K562 (cell line): ENCODE data around the gene ARHGAP33. TPM values are rescaled to one million over a fixed set of nuclear protein-coding genes. Genes with fewer than 3 reads are reported as not detected.

Experiments used
- ATAC-seq: fragments of 200-7000 bp; cut with Tn5 transposase; 3 replicates; pipeline ENCODE4 v1.9.1; 2020; ENCODE audit warnings: moderate library complexity
- BruUV-seq: library from RNA; stranded (reverse); fragments of 400-500 nt; replicated peaks from 2 replicates; lab custom pipeline; 2021; lab: Mats Ljungman, UMichigan
- CTCF ChIA-PET: fragments of 300-600 bp; formaldehyde crosslinking; extraction: SDS; loops from one replicate; lab custom pipeline; 2021; ENCODE audit warnings: low intra/inter-chr PET ratio; lab: Yijun Ruan, JAX
- POLR2A ChIA-PET: fragments of 300-600, 350-650 bp; sonication (Branson Sonifier 250); formaldehyde crosslinking; extraction: SDS; loops from one replicate; lab custom pipeline; 2021; ENCODE audit warnings: antibody characterized with exemption, inconsistent platforms; lab: Yijun Ruan, JAX
- DNase-seq, 4 experiments: peaks; one replicate each; pipeline versions ENCODE4 v3.0.0 to v3.0.0-alpha.2; 2011 to 2018; ENCODE audit warnings: low spot score in 3 of 4, mixed read lengths in 3 of 4; ENCODE audit errors: extremely low read depth in 1 of 4
- FAIRE-seq: peaks from 2 replicates; lab custom pipeline; 2011; peaks lifted over from hg19 to GRCh38; lab: Jason Lieb, UNC
- H2AFZ ChIP-seq: 2 replicates; pipeline ENCODE4 v1.6.0; 2011; ENCODE audit warnings: low read depth, low read length, control low read depth, inconsistent platforms
- H3K27ac ChIP-seq: fragments of 200-600 bp; 3 replicates; pipeline ENCODE4 v1.8.0; 2011; ENCODE audit warnings: low read depth, mild to moderate bottlenecking, control low read depth, inconsistent platforms, low read length, moderate library complexity, mixed read lengths; ENCODE audit errors: extremely low read depth
- H3K27me3 ChIP-seq, 2 experiments: fragments of 300-600 bp in 1 of 2; 2 replicates in 1 of 2; 3 replicates in 1 of 2; pipeline versions ENCODE4 v1.6.0 to v1.8.0; 2011; ENCODE audit warnings: inconsistent platforms in 2 of 2, low read length in 2 of 2, mild to moderate bottlenecking in 1 of 2, mixed read lengths in 1 of 2, moderate library complexity in 1 of 2; ENCODE audit not compliant: control insufficient read depth in 2 of 2, insufficient read depth in 2 of 2
- H3K36me3 ChIP-seq: fragments of 300-600 bp; 3 replicates; pipeline ENCODE4 v1.8.0; 2011; ENCODE audit warnings: mild to moderate bottlenecking, low read length, inconsistent platforms; ENCODE audit not compliant: control insufficient read depth, insufficient read depth
- H3K4me1 ChIP-seq, 2 experiments: fragments of 200-600 bp in 1 of 2; replicated peaks in 1 of 2; 2 replicates in 1 of 2; 3 replicates in 1 of 2; pipeline versions ENCODE4 v1.5.1 to v1.8.0; 2011; ENCODE audit warnings: inconsistent platforms in 2 of 2, low read length in 2 of 2, mild to moderate bottlenecking in 1 of 2, mixed read lengths in 1 of 2, moderate library complexity in 1 of 2; ENCODE audit not compliant: control insufficient read depth in 2 of 2, insufficient read depth in 2 of 2
- H3K4me2 ChIP-seq: 2 replicates; pipeline ENCODE4 v1.6.1; 2011; ENCODE audit warnings: low read length, control low read depth, inconsistent platforms, mixed read lengths; ENCODE audit not compliant: insufficient read depth
- H3K4me3 ChIP-seq: fragments of 200-600 bp; sonication (generic), shearing (Covaris generic); 2 replicates; pipeline ENCODE4 v1.5.1; 2016; ENCODE audit warnings: control low read depth, inconsistent platforms
- H3K79me2 ChIP-seq: fragments of 200-600 bp; 3 replicates; pipeline ENCODE4 v1.8.0; 2011; ENCODE audit warnings: low read length, inconsistent platforms; ENCODE audit not compliant: control insufficient read depth, insufficient read depth
- H3K9ac ChIP-seq, 2 experiments: 2 replicates each; pipeline versions ENCODE4 v1.6.0 to v1.6.1; 2011; ENCODE audit warnings: low read depth in 2 of 2, low read length in 2 of 2, control low read depth in 1 of 2, inconsistent platforms in 1 of 2, mild to moderate bottlenecking in 1 of 2, mixed read lengths in 1 of 2; ENCODE audit not compliant: insufficient read depth in 1 of 2
- H3K9me1 ChIP-seq: one replicate; pipeline ENCODE4 v1.6.0; 2011; ENCODE audit warnings: inconsistent platforms, mild to moderate bottlenecking, low read length, moderate library complexity; ENCODE audit not compliant: control insufficient read depth, insufficient read depth
- H3K9me3 ChIP-seq: replicated peaks from 2 replicates; pipeline ENCODE4 v1.5.1; 2011; ENCODE audit warnings: low read depth, low read length, inconsistent platforms; ENCODE audit not compliant: control insufficient read depth, insufficient read depth
- H4K20me1 ChIP-seq: replicated peaks from 2 replicates; pipeline ENCODE4 v1.6.1; 2011; ENCODE audit warnings: low read length, inconsistent platforms, mixed read lengths; ENCODE audit not compliant: control insufficient read depth, insufficient read depth
- ASH1L ChIP-seq: fragments of 450-650 bp; IDR thresholded peaks from 2 replicates; pipeline ENCODE4 v1.6.1; 2018; ENCODE audit warnings: borderline replicate concordance, mild to moderate bottlenecking, low read depth; ENCODE audit not compliant: partially characterized antibody
- BCL6 ChIP-seq: fragments of 250-450 bp; sonication (Bioruptor Pico); IDR thresholded peaks from 2 replicates; pipeline ENCODE4 v1.4.0; 2020
- EP400 ChIP-seq: fragments of 450-650 bp; IDR thresholded peaks from 2 replicates; pipeline ENCODE4 v1.6.1; 2017; ENCODE audit warnings: antibody characterized with exemption, mild to moderate bottlenecking, moderate library complexity
- GABPA ChIP-seq: fragments of 200-800 bp; sonication (Bioruptor generic); conservative IDR thresholded peaks from 2 replicates; pipeline ENCODE4 v1.6.1; 2016; ENCODE audit warnings: low read depth, missing genetic modification characterization, missing compliant biosample characterization
- ID3 ChIP-seq, 2 experiments: fragments of 250-450 bp in 1 of 2; fragments of 450-650 bp in 1 of 2; sonication (Bioruptor Pico) in 1 of 2; IDR thresholded peaks; 2 replicates each; pipeline versions ENCODE4 v1.6.1 to v1.8.0; 2016 to 2021; ENCODE audit warnings: mild to moderate bottlenecking in 2 of 2, moderate library complexity in 2 of 2, missing compliant biosample characterization in 1 of 2, missing genetic modification characterization in 1 of 2
- NR4A1 ChIP-seq, 2 experiments: fragments of 250-450 bp in 1 of 2; fragments of 450-650 bp in 1 of 2; sonication (Bioruptor Pico) in 1 of 2; IDR thresholded peaks; 2 replicates each; pipeline versions ENCODE4 v1.4.0 to v1.6.1; 2016 to 2020; ENCODE audit warnings: mild to moderate bottlenecking in 2 of 2, missing compliant biosample characterization in 1 of 2, missing genetic modification characterization in 1 of 2, moderate library complexity in 1 of 2
- RFX1 ChIP-seq: fragments of 450-650 bp; IDR thresholded peaks from 2 replicates; pipeline ENCODE4 v1.6.1; 2016; ENCODE audit warnings: mild to moderate bottlenecking, moderate library complexity
- TCF7 ChIP-seq: sonication (generic); IDR thresholded peaks from 2 replicates; pipeline ENCODE4 v1.6.1; 2016; ENCODE audit warnings: antibody characterized with exemption, borderline replicate concordance
- TEAD1 ChIP-seq, 2 experiments: fragments of 450-650 bp in 1 of 2; sonication (generic) in 1 of 2; formaldehyde crosslinking; IDR thresholded peaks; 2 replicates each; pipeline versions ENCODE4 v1.4.0 to v1.8.0; 2020 to 2022; ENCODE audit warnings: mild to moderate bottlenecking in 2 of 2, missing genetic modification reagents in 1 of 2
- TFAP4 ChIP-seq: sonication (generic); formaldehyde crosslinking; IDR thresholded peaks from 2 replicates; pipeline ENCODE4 v1.8.0; 2022; ENCODE audit warnings: missing genetic modification reagents, mild to moderate bottlenecking, moderate library complexity, borderline replicate concordance
- ZBTB17 ChIP-seq: fragments of 450-650 bp; formaldehyde crosslinking; IDR thresholded peaks from 2 replicates; pipeline ENCODE4 v1.4.0; 2020; ENCODE audit warnings: mild to moderate bottlenecking
- ZBTB8A ChIP-seq: fragments of 450-650 bp; IDR thresholded peaks from 2 replicates; pipeline ENCODE4 v1.6.1; 2018; ENCODE audit warnings: mild to moderate bottlenecking, moderate library complexity; ENCODE audit not compliant: partially characterized antibody
- ZEB2 ChIP-seq: fragments of 450-650 bp; IDR thresholded peaks from 2 replicates; pipeline ENCODE4 v1.6.1; 2016
- ZNF174 ChIP-seq: fragments of 250-450 bp; sonication (Bioruptor Pico); IDR thresholded peaks from 2 replicates; pipeline ENCODE4 v1.4.0; 2020; ENCODE audit warnings: mild to moderate bottlenecking
- ZNF41 ChIP-seq: fragments of 250-450 bp; sonication (Bioruptor Pico); conservative IDR thresholded peaks from 2 replicates; pipeline ENCODE4 v1.4.0; 2020; ENCODE audit warnings: mild to moderate bottlenecking
- ZNF511 ChIP-seq: sonication (generic); formaldehyde crosslinking; IDR thresholded peaks from 2 replicates; pipeline ENCODE4 v1.8.0; 2022; ENCODE audit warnings: mild to moderate bottlenecking, missing genetic modification reagents
- ZNF695 ChIP-seq: fragments of 450-650 bp; formaldehyde crosslinking; IDR thresholded peaks from 2 replicates; pipeline ENCODE4 v1.4.0; 2020; ENCODE audit warnings: mild to moderate bottlenecking, moderate library complexity
- WGBS: fragments of 100-300 bp; shearing (Covaris generic); methylation state at CpG from one replicate; pipeline ENCODE4 v1.1.6; 2016; ENCODE audit warnings: low coverage, mixed read lengths; ENCODE audit not compliant: insufficient coverage; ENCODE audit errors: missing lambda C conversion rate; 5-methylcytosine and 5-hydroxymethylcytosine counted together
- in situ Hi-C: fragments of 300-500 bp; cut with MboI; formaldehyde crosslinking; loops from 4 replicates; pipeline ENCODE4 v1.15.0; 2018; ENCODE audit warnings: inconsistent platforms, mixed read lengths
- intact Hi-C: fragments of 100-400 bp; cut with micrococcal nuclease; formaldehyde crosslinking; loops from 2 replicates; pipeline ENCODE4 v1.14.2; 2022
- polyA plus RNA-seq, 8 experiments: library from polyadenylated mRNA; depleted of rRNA in 4 of 8; stranded (reverse) in 5 of 8; unstranded in 3 of 8; fragments of >200 nt; fragmentation: Nextera tagmentation in 2 of 8; fragmentation: Illumina TruSeq in 1 of 8; extraction: Ambion mirVana in 2 of 8; extraction: Trizol in 1 of 8; gene quantifications; 2 replicates each; pipeline versions ENCODE4 v1.2.1 to v1.2.3, GENCODE V29; 2011 to 2014; ENCODE audit warnings: inconsistent platforms in 1 of 8, missing spikeins in 1 of 8
- total RNA-seq, 7 experiments: library from RNA; depleted of rRNA in 6 of 7; stranded (reverse); fragments of >200 nt in 6 of 7; fragmentation: Illumina TruSeq in 2 of 7; extraction: Trizol in 2 of 7; gene quantifications; 2 replicates each; pipeline versions ENCODE4 v1.2.1 to v1.2.3, GENCODE V29; 2011 to 2021; ENCODE audit warnings: low replicate concordance in 1 of 7

Gene ARHGAP33
- total and polyA plus RNA-seq, 9 of the 15 experiments (the other 6 are each of a cell fraction or from before 2014, with no cell fraction given), result 0.06 to 26.6 (median 1.6) TPM; not detected in 1

- in situ Hi-C loops (no loop called here), intact Hi-C loops (no loop called here)
- Histone ChIP-seq H3K9ac (peak within 1 kb of the TSS; percentile 93 to 97), H3K4me3 (peak within 1 kb of the TSS; percentile 80), H3K9me1 (no peaks in the 10 kb centered on the region), H3K27me3 (no peaks in the 10 kb centered on the region), H3K36me3 (peaks cover 36% of the 10 kb centered on the region; the same call in 2 of the 3 replicates), H2AFZ (peak within 1 kb of the TSS; percentile 90), H3K27ac (peak within 1 kb of the TSS; percentile 96), H3K4me2 (peak within 1 kb of the TSS; percentile 85), H3K79me2 (peaks cover 17% of the 10 kb centered on the region), H3K9me3 (no peaks in the 10 kb centered on the region; the same call in 1 of the 2 replicates), H4K20me1 (no peaks in the 10 kb centered on the region; the same call in 1 of the 2 replicates), H3K4me1 (peaks cover 13 to 37% of the 10 kb centered on the region in 2 experiments)
- BruUV-seq, result TSS peak; percentile 78
- peak; percentile 96 to 99 (median 98) for DNase-seq
- FAIRE-seq, result peak; percentile 100
- ATAC-seq, result peak; percentile 98
- 2% methylated on average over 49 of the region's 53 CpGs for WGBS
- ChIA-PET CTCF (no interaction called here), POLR2A (interaction anchor here (0.6 to 2.2 kb wide), 5 partner anchors 10 to 435 kb away, joined by 3 to 12 read pairs (median 3); partner anchors contain the start of genes LIN37, PSENEN and U2AF1L4)
- TF ChIP-seq ASH1L (peak; percentile 100), GABPA (tag) (peak; percentile 88), ZNF41 (CRISPR knock-in tag) (0 out of 2 replicates have a peak, but pooled peaks have one; percentile 29), ZNF511 (CRISPR knock-in tag) (0 out of 2 replicates have a peak, but pooled peaks have one; percentile 73), ZNF695 (CRISPR knock-in tag) (peak; percentile 85; the same call in 1 of the 2 replicates), ZEB2 (no peak), RFX1 (peak; percentile 100), ID3 (CRISPR knock-in tag; IDR thresholded peaks at IDR 0.05) (no peak), ID3 (tag; IDR thresholded peaks at IDR 0.05) (peak; percentile 44; the same call in 1 of the 2 replicates), ZBTB17 (CRISPR knock-in tag) (peak; percentile 57; the same call in 1 of the 2 replicates), ZNF174 (CRISPR knock-in tag) (no peak), ZBTB8A (no peak), TEAD1 (CRISPR knock-in tag; IDR thresholded peaks at IDR 0.05) (peak; percentile 8 to 90; a peak in 2 of 4 replicates), EP400 (peak; percentile 72), TCF7 (0 out of 2 replicates have a peak, but pooled peaks have one; percentile 56), BCL6 (CRISPR knock-in tag) (peak; percentile 48; the same call in 1 of the 2 replicates), NR4A1 (CRISPR knock-in tag; IDR thresholded peaks at IDR 0.05) (no peak), NR4A1 (tag; IDR thresholded peaks at IDR 0.05) (0 out of 2 replicates have a peak, but pooled peaks have one; percentile 42), TFAP4 (CRISPR knock-in tag) (peak; percentile 56; the same call in 1 of the 2 replicates)
Measured at GRCh38 chr19:35757749-35758608, 17.4 kb upstream of the ARHGAP33 start, which contains the start of gene PROSER3. Gene PROSER3 (plus strand): TSS chr19:35758176. CDS start chr19:35758216, 40 bp downstream.
